IMR-90 (cell line): ENCODE results near the gene NDST1. TPM values are rescaled to one million over a fixed set of nuclear protein-coding genes. Genes with fewer than 3 reads are reported as not detected.

Experiments used
- ATAC-seq: fragments of 200-7000 bp; cut with Tn5 transposase; 2 replicates; pipeline ENCODE4 v1.9.1; 2020; ENCODE audit warnings: low read depth, mild to moderate bottlenecking, moderate library complexity
- BruUV-seq: library from RNA; stranded (reverse); fragments of 400-500 nt; replicated peaks from 2 replicates; lab custom pipeline; 2021; lab: Mats Ljungman, UMichigan
- CTCF ChIA-PET: fragments of 300-600 bp; formaldehyde crosslinking; extraction: SDS; loops from one replicate; lab custom pipeline; 2021; ENCODE audit warnings: antibody characterized with exemption; lab: Yijun Ruan, JAX
- POLR2A ChIA-PET: fragments of 300-600 bp; sonication (Branson Sonifier 250); formaldehyde crosslinking; loops from one replicate; lab custom pipeline; 2022; ENCODE audit warnings: antibody characterized with exemption; ENCODE audit not compliant: unreplicated experiment; lab: Charles Lee
- DNase-seq: peaks from one replicate; pipeline ENCODE4 v3.0.0; 2013
- H2AFZ ChIP-seq: replicated peaks from 2 replicates; pipeline ENCODE3; 2013; ENCODE audit warnings: low read length, mild to moderate bottlenecking; ENCODE audit not compliant: poor library complexity
- H2AK5ac ChIP-seq: 2 replicates; pipeline ENCODE4 v1.6.1; 2013; ENCODE audit warnings: low read depth, low read length, inconsistent platforms
- H2AK9ac ChIP-seq: replicated peaks from 2 replicates; pipeline ENCODE3; 2013; ENCODE audit warnings: mild to moderate bottlenecking, low read depth, low read length, moderate library complexity; ENCODE audit not compliant: poor library complexity
- H2BK120ac ChIP-seq: 2 replicates; pipeline ENCODE4 v1.6.1; 2013; ENCODE audit warnings: low read depth, low read length, inconsistent platforms
- H2BK15ac ChIP-seq: 3 replicates; pipeline ENCODE4 v1.6.1; 2013; ENCODE audit warnings: low read depth, low read length, inconsistent platforms
- H2BK20ac ChIP-seq: 2 replicates; pipeline ENCODE4 v1.6.1; 2013; ENCODE audit warnings: low read depth, mild to moderate bottlenecking, inconsistent platforms, low read length, moderate library complexity
- H2BK5ac ChIP-seq: 2 replicates; pipeline ENCODE4 v1.6.1; 2013; ENCODE audit warnings: mild to moderate bottlenecking, low read depth, low read length, inconsistent platforms; ENCODE audit not compliant: poor library complexity, severe bottlenecking
- H3K14ac ChIP-seq: replicated peaks from 2 replicates; pipeline ENCODE4 v1.6.1; 2013; ENCODE audit warnings: low read depth, low read length, inconsistent platforms
- H3K18ac ChIP-seq: 2 replicates; pipeline ENCODE4 v1.6.1; 2013; ENCODE audit warnings: low read depth, low read length, control low read depth
- H3K23ac ChIP-seq: 2 replicates; pipeline ENCODE4 v1.6.1; 2013; ENCODE audit warnings: low read depth, low read length, inconsistent platforms
- H3K27ac ChIP-seq: 2 replicates; pipeline ENCODE4 v1.5.1; 2013; ENCODE audit warnings: mild to moderate bottlenecking, control low read depth, low read length; ENCODE audit not compliant: insufficient read depth
- H3K27me3 ChIP-seq: 2 replicates; pipeline ENCODE4 v1.6.1; 2013; ENCODE audit warnings: low read length; ENCODE audit not compliant: control insufficient read depth, insufficient read depth
- H3K36me3 ChIP-seq: 2 replicates; pipeline ENCODE4 v1.6.1; 2013; ENCODE audit warnings: low read length, mixed read lengths; ENCODE audit not compliant: control insufficient read depth, insufficient read depth
- H3K4ac ChIP-seq: 2 replicates; pipeline ENCODE4 v1.6.1; 2013; ENCODE audit warnings: low read depth, low read length, inconsistent platforms
- H3K4me1 ChIP-seq: 2 replicates; pipeline ENCODE4 v1.6.1; 2013; ENCODE audit warnings: low read length, mixed read lengths; ENCODE audit not compliant: control insufficient read depth, insufficient read depth
- H3K4me2 ChIP-seq: 2 replicates; pipeline ENCODE4 v1.6.1; 2013; ENCODE audit warnings: low read depth, mild to moderate bottlenecking, control low read depth, low read length, moderate library complexity
- H3K4me3 ChIP-seq: 2 replicates; pipeline ENCODE4 v1.5.1; 2013; ENCODE audit warnings: low read depth, mild to moderate bottlenecking, control low read depth, low read length, moderate library complexity; ENCODE audit not compliant: insufficient read depth
- H3K56ac ChIP-seq: 2 replicates; pipeline ENCODE4 v1.6.1; 2013; ENCODE audit warnings: low read length, inconsistent platforms; ENCODE audit not compliant: insufficient read depth; ENCODE audit errors: extremely low read depth
- H3K79me1 ChIP-seq, 2 experiments: 2 replicates each; pipeline ENCODE4 v1.6.1; 2013; ENCODE audit warnings: low read length in 2 of 2, inconsistent platforms in 1 of 2, low read depth in 1 of 2
- H3K9ac ChIP-seq: 2 replicates; pipeline ENCODE4 v1.6.1; 2013; ENCODE audit warnings: low read depth, low read length, control low read depth
- H3K9me1 ChIP-seq: 2 replicates; pipeline ENCODE4 v1.6.1; 2013; ENCODE audit warnings: low read length, inconsistent platforms; ENCODE audit not compliant: insufficient read depth
- H3K9me3 ChIP-seq: 2 replicates; pipeline ENCODE4 v1.6.1; 2013; ENCODE audit warnings: low read length; ENCODE audit not compliant: control insufficient read depth, insufficient read depth
- H4K20me1 ChIP-seq: 2 replicates; pipeline ENCODE4 v1.6.1; 2013; ENCODE audit warnings: low read length, inconsistent platforms; ENCODE audit not compliant: insufficient read depth
- H4K5ac ChIP-seq: 2 replicates; pipeline ENCODE4 v1.6.1; 2013; ENCODE audit warnings: mild to moderate bottlenecking, low read depth, low read length, control low read depth
- H4K8ac ChIP-seq, 2 experiments: 2 replicates each; pipeline ENCODE4 v1.6.1; 2013; ENCODE audit warnings: low read depth in 2 of 2, low read length in 2 of 2, control low read depth in 1 of 2, inconsistent platforms in 1 of 2
- H4K91ac ChIP-seq: 2 replicates; pipeline ENCODE4 v1.6.1; 2013; ENCODE audit warnings: low read depth, low read length, inconsistent platforms; ENCODE audit not compliant: insufficient read depth
- MAFK ChIP-seq: IDR thresholded peaks from 2 replicates; pipeline ENCODE4 v1.6.1; 2012; ENCODE audit warnings: low read depth, low read length, improper control_type of control experiment
- WGBS, 2 experiments: methylation state at CpG; one replicate each; pipeline versions ENCODE4 v1.1.5 to v1.1.7; 2013; ENCODE audit warnings: missing lambda C conversion rate in 2 of 2; ENCODE audit not compliant: insufficient read length in 1 of 2; ENCODE audit errors: extremely low coverage in 2 of 2; 5-methylcytosine and 5-hydroxymethylcytosine counted together
- dilution Hi-C: fragments of 300-500 bp; cut with HindIII; formaldehyde crosslinking; loops from one replicate; pipeline ENCODE4 v1.14.3; 2018; ENCODE audit warnings: low sequenced_read_pairs; ENCODE audit not compliant: unreplicated experiment
- in situ Hi-C: fragments of 300-500 bp; cut with MboI; formaldehyde crosslinking; loops from 3 replicates; pipeline ENCODE4 v1.14.3; 2019; ENCODE audit warnings: low sequenced_read_pairs, inconsistent platforms, mixed read lengths
- intact Hi-C: fragments of 100-400 bp; cut with micrococcal nuclease; formaldehyde crosslinking; loops from 2 replicates; pipeline ENCODE4 v1.10.0; 2022
- polyA plus RNA-seq, 3 experiments: library from polyadenylated mRNA; depleted of rRNA; stranded (reverse); fragments of >200 nt; gene quantifications; 2 replicates each; pipeline ENCODE4 v1.2.3, GENCODE V29; 2012; ENCODE audit warnings: low replicate concordance in 1 of 3
- total RNA-seq: library from RNA; depleted of rRNA; stranded (reverse); fragments of >200 nt; gene quantifications from 2 replicates; pipeline ENCODE4 v1.2.3, GENCODE V29; 2012

NDST1 gene
- total and polyA plus RNA-seq, 2 of the 4 experiments (the other 2 are of a cell fraction) = 30.5 to 80.4 TPM

GRCh38 chr5:150532151-150532550 is 24.2 kb downstream of the NDST1 start:
- in situ Hi-C loops = no loop called here
- CTCF ChIA-PET = no interaction called here

More at GRCh38 chr5:150532151-150532550, 24.2 kb downstream of the NDST1 start:
- H3K56ac ChIP-seq = no peak overlapping the region
- H2AFZ ChIP-seq = no peak overlapping the region
- no TSS peak for BruUV-seq
- H3K4me2 ChIP-seq = no peak overlapping the region
- intact Hi-C loops (no loop called here), dilution Hi-C loops (no loop called here)
- POLR2A ChIA-PET = no interaction called here
- peaks cover 7% of the 10 kb centered on the region for H3K4me1 ChIP-seq
- 90% methylated on average over 5 of the region's 7 CpGs; no CpG with 5 or more reads in 1 of the 2 experiments for WGBS, 2 experiments
- H2BK120ac ChIP-seq = no peak overlapping the region
- H2BK20ac ChIP-seq = no peak overlapping the region
- H3K4ac ChIP-seq = no peak overlapping the region
- H3K79me1 ChIP-seq = peaks cover 52 to 87% of the 10 kb centered on the region in 2 experiments
- H4K8ac ChIP-seq = no peak overlapping the region
- no peak overlapping the region for H3K27ac ChIP-seq
- ATAC-seq (no peak), DNase-seq (no peak)
- no peaks in the 10 kb centered on the region for H3K9me3 ChIP-seq
- H3K4me3 ChIP-seq = no peak overlapping the region
- peaks cover 20% of the 10 kb centered on the region for H3K9me1 ChIP-seq
- peaks cover 42% of the 10 kb centered on the region for H4K20me1 ChIP-seq
- H3K23ac ChIP-seq = no peak overlapping the region
- H3K18ac ChIP-seq = no peak overlapping the region
- no peak overlapping the region for H2BK15ac ChIP-seq
- H2AK5ac ChIP-seq = no peak overlapping the region
- TF ChIP-seq MAFK = no peak
- no peak overlapping the region for H2BK5ac ChIP-seq
- no peak overlapping the region for H3K14ac ChIP-seq
- H3K36me3 ChIP-seq = peaks cover 57% of the 10 kb centered on the region
- H4K5ac ChIP-seq = no peak overlapping the region
- no peaks in the 10 kb centered on the region for H3K27me3 ChIP-seq
- no peak overlapping the region for H3K9ac ChIP-seq
- H2AK9ac ChIP-seq = no peak overlapping the region
- no peak overlapping the region for H4K91ac ChIP-seq
